ENCODE measurements around the gene DISP1. TPM values are rescaled to one million over a fixed set of nuclear protein-coding genes. Genes with fewer than 3 reads are reported as not detected.
"Not testable (repeated sequence)": the region's sequence is repeated elsewhere in the genome, so short reads cannot be mapped to it uniquely, and the experiment has no call there.

Gene DISP1
- total RNA-seq, 1 experiment from 2014 or later = 1.8 TPM

GRCh38 chr1:222823695-222824094, 8.9 kb downstream of the DISP1 start:
- H3K4me3 ChIP-seq = no peak overlapping the region
- no peaks in the 10 kb centered on the region for H3K9me3 ChIP-seq
- H3K36me3 ChIP-seq = no peaks in the 10 kb centered on the region; the same call in 1 of the 2 replicates
- no peaks in the 10 kb centered on the region for H3K27me3 ChIP-seq
- no peak for DNase-seq

DNA sequence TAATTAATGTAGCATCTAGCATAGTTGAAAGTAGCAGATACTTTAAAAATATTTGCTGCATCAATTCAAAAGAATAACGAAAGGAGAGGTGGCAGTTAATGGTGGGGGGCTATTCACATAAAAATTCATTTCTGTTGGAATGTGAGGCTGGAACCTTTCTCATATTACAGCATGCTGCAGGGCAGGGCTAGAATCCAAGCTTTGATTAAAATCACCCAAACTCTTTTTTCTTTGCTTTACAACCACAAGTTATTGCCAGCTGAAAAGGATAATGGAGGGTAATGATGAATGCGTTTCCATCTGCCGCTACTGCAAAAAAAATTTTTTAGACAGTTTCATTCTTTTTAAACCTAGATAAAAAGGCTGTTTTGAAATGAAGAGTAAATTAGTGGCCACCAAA, 9.8 kb downstream of the DISP1 start:
- no peaks in the 10 kb centered on the region for H3K36me3 ChIP-seq
- no peaks in the 10 kb centered on the region for H3K9me3 ChIP-seq
- H3K27me3 ChIP-seq = no peaks in the 10 kb centered on the region
- H3K4me3 ChIP-seq = no peak overlapping the region
- no peak for DNase-seq

GRCh38 chr1:222828939-222829338, 14.1 kb downstream of the DISP1 start:
- Histone ChIP-seq H3K36me3 (no peaks in the 10 kb centered on the region), H3K27me3 (no peaks in the 10 kb centered on the region), H3K4me3 (no peak overlapping the region), H3K9me3 (no peaks in the 10 kb centered on the region)
- DNase-seq = no peak

DNA sequence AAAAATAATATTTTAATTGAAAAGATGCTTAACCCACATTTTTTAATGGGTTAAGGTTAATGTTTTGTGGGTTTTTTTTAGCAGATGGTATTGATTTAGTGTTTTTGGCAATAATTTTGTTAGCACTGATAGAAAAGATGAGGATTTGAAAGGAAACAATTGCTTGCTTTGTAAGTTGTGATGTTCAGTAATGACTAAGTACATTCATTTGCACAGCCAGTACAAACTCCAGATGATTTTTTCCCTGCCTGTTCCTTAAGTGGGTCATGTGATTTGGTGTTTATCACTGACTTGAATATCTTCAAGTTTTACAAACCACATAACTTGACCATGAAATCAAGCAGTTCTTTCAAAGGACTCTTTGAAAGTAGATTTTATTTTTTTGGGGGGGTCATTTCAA, 15.0 kb downstream of the DISP1 start:
- no peak for DNase-seq
- H3K36me3 ChIP-seq = no peaks in the 10 kb centered on the region
- H3K4me3 ChIP-seq = no peak overlapping the region
- H3K9me3 ChIP-seq = no peaks in the 10 kb centered on the region
- no peaks in the 10 kb centered on the region for H3K27me3 ChIP-seq

DNA sequence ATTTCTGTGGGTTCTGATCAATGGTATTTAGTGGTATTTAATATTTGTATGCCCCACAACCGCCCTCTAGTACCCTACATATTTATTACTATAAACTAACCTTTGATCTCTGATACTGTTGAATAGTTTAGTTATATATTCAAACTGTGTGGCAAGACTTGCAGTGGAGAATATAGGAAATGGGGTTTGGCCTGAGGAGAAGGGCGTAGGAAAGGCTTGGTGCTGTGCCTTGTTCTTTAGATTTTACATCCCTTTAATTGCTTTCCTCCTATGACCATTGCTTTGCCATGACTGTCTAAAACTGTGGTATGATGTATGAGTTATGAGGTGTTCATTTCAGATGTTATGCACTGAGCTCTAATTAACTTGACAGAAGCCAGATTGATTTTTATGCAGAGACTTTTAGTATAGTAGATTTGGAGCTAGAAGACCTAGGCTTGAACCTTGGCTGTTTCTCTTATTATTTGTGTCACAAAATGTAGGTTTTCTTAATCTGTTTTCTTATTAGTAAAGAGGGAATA, 18.6 kb downstream of the DISP1 start:
- no peak overlapping the region for H3K4me3 ChIP-seq
- no peaks in the 10 kb centered on the region for H3K27me3 ChIP-seq
- H3K36me3 ChIP-seq = no peaks in the 10 kb centered on the region
- no peak for DNase-seq
- H3K9me3 ChIP-seq = no peaks in the 10 kb centered on the region

DNA sequence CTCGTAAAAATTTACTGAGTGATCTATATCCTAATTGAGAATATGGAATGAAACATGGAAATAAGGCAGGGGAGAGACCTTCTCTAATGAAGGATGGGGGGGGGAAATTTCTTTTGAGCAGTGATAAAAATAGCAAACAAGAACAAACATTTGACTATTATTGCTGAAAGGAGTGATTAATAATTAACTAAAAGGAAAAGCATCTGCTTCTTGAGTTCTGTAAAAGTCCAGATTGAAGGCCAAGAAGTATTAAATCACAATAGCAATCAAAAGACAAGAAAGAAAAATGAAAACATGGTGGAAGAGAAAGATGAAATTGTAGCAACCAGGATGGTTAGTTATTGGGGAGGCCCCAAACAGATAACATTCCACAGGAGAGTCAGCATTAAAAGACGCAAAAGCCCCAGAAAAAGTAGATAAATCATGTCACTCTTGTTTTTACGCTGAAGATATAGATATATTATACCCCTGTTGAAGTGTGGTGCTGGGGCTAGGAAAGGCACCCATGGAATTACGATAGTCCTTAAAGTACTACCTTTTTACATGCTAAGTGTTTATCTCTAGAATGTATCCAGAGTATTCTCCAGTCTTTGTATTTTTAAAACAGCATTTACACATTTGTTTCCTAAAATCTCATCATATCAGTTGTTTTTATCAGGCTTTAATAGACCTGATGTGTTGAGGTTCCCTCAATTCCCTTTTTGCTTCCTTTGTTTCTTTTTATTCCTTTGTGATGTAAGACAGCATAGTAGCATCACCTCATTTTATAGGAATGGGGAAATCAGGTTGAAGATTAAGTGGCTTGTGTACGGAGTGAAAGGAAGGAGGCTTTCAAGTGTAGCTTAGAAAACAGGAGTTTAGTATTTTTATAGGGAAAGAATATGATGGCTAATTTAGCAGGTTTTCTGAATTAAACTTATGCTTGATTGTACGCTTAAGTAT, 28.9 kb downstream of the DISP1 start:
- DNase-seq = no peak
- Histone ChIP-seq H3K9me3 (no peaks in the 10 kb centered on the region), H3K36me3 (no peaks in the 10 kb centered on the region), H3K27me3 (no peaks in the 10 kb centered on the region), H3K4me3 (no peak overlapping the region)

DNA sequence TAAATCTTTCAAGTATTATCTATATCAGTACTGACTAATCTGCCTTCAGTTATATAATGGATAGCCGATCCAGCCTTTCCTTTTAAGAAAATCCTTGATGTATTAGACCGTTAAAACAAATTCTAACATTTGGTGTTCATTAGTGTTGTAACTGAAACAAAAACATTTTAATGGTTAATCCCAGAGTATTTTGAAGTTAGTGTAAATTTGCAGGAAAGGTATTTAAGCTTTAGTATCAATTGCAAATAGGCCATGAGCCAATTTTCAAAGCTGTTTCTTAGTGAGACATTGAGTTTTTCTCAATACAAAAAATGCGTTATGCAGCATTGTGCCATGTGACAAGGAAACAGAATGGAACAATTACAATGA, 29.6 kb downstream of the DISP1 start:
- Histone ChIP-seq H3K4me3 (no peak overlapping the region), H3K9me3 (no peaks in the 10 kb centered on the region), H3K27me3 (no peaks in the 10 kb centered on the region), H3K36me3 (no peaks in the 10 kb centered on the region)
- no peak for DNase-seq

GRCh38 chr1:222845763-222846162, 30.9 kb downstream of the DISP1 start:
- no peaks in the 10 kb centered on the region for H3K27me3 ChIP-seq
- no peaks in the 10 kb centered on the region for H3K9me3 ChIP-seq
- no peak for DNase-seq
- H3K4me3 ChIP-seq = no peak overlapping the region
- no peaks in the 10 kb centered on the region for H3K36me3 ChIP-seq

GRCh38 chr1:222850550-222850949, 35.7 kb downstream of the DISP1 start:
- H3K27me3 ChIP-seq, H3K4me3 ChIP-seq, DNase-seq, H3K9me3 ChIP-seq, H3K36me3 ChIP-seq: not testable (repeated sequence)

DNA sequence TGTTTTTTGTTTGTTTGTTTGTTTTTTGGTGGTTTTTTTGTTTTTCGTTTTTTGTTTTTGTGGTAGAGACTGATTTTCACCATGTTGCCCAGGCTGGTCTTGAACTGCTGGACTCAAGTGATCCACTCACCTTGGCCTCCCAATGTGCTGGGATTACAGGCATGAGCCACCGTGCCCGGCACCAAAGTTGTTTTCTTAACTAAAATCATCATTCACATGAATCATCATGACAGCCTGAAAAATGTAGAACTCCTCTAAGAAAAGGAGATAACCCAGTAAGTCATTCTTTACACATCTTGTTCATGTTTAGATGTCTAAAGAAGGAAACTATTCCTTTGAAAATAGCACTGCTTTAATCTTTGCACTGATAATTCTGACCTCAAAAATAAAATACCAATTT, 37.5 kb downstream of the DISP1 start:
- DNase-seq = peak; percentile 12
- Histone ChIP-seq H3K27me3 (no peaks in the 10 kb centered on the region), H3K9me3 (peaks cover 5% of the 10 kb centered on the region), H3K4me3 (no peak overlapping the region), H3K36me3 (no peaks in the 10 kb centered on the region)

DNA sequence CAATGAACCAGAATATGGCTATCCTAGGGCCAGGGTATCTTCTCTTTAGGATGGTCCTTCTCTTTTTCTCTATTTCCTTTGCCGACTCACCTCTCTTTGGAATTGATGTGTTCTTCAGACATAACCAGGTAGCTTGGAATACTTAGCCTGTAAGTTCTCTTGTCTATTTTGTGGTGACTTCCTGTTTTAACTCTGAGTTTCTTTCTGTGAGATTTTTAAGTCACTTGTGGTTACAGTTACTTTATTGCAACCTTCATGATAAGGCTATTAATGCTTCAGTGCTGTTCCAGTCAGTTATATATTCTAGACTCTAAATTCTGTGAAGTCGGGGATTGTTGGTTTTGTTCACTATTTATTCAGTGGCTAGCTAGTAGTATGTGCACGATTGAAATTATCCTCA, 46.2 kb downstream of the DISP1 start:
- H3K36me3 ChIP-seq = no peaks in the 10 kb centered on the region
- H3K9me3 ChIP-seq = peaks cover 13% of the 10 kb centered on the region
- no peak overlapping the region for H3K4me3 ChIP-seq
- no peak for DNase-seq
- H3K27me3 ChIP-seq = no peaks in the 10 kb centered on the region

Other genes starting within 250 kb of the DISP1 start
- 9.7 and 17.2 TPM in 2 replicates for gene TAF1A, start 225.1 kb upstream of the DISP1 start, total RNA-seq (2014; rRNA removed; shearing (Covaris generic); ENCODE audit: low replicate concordance)
- 18.2 and 22.4 TPM in 2 replicates for gene MIA3, start 196.9 kb upstream of the DISP1 start, total RNA-seq (2014; rRNA removed; shearing (Covaris generic); ENCODE audit: low replicate concordance)
- gene AIDA, start 102.5 kb upstream of the DISP1 start, total RNA-seq (2014; rRNA removed; shearing (Covaris generic); ENCODE audit: low replicate concordance) = 33.9 and 63.8 TPM in 2 replicates
- 56.0 and 102 TPM in 2 replicates for gene BROX, start 102.5 kb upstream of the DISP1 start, total RNA-seq (2014; rRNA removed; shearing (Covaris generic); ENCODE audit: low replicate concordance)
- gene FAM177B, start 77.8 kb upstream of the DISP1 start, total RNA-seq (2014; rRNA removed; shearing (Covaris generic); ENCODE audit: low replicate concordance) = not detected in 2 replicates

Data from MG63 (cell line).